KMS-11 (cell line): ENCODE results near the gene NRGN.

Source experiments
- H2AFZ ChIP-seq: fragments of 200-600 bp; sonication (generic); 2 replicates; pipeline ENCODE4 v1.6.1; 2016; ENCODE audit warnings: antibody characterized with exemption, mixed run types, low read depth
- H3K27ac ChIP-seq: fragments of 200-600 bp; sonication (generic); 2 replicates; pipeline ENCODE4 v1.6.1; 2016; ENCODE audit warnings: mild to moderate bottlenecking, mixed run types
- H3K27me3 ChIP-seq: fragments of 200-600 bp; sonication (generic); 2 replicates; pipeline ENCODE4 v1.6.1; 2017; ENCODE audit warnings: mild to moderate bottlenecking, low read depth, mixed run types, moderate library complexity; ENCODE audit not compliant: insufficient read depth
- H3K36me3 ChIP-seq: fragments of 200-600 bp; sonication (generic); 2 replicates; pipeline ENCODE4 v1.6.1; 2017; ENCODE audit warnings: mild to moderate bottlenecking, mixed run types; ENCODE audit not compliant: insufficient read depth
- H3K4me1 ChIP-seq: fragments of 200-600 bp; sonication (generic); 2 replicates; pipeline ENCODE4 v1.6.1; 2016; ENCODE audit warnings: mild to moderate bottlenecking, low read depth, mixed run types; ENCODE audit not compliant: poor library complexity, severe bottlenecking
- H3K4me2 ChIP-seq: fragments of 200-600 bp; sonication (generic); 2 replicates; pipeline ENCODE4 v1.7.0; 2016; ENCODE audit warnings: mild to moderate bottlenecking, mixed run types
- H3K4me3 ChIP-seq: fragments of 200-600 bp; sonication (generic); IDR thresholded peaks from 2 replicates; pipeline ENCODE4 v1.6.1; 2017; ENCODE audit warnings: low read depth, low read length, mixed read lengths; ENCODE audit not compliant: insufficient read depth
- H3K79me2 ChIP-seq: fragments of 200-600 bp; sonication (generic); 2 replicates; pipeline ENCODE4 v1.6.1; 2016; ENCODE audit warnings: low read depth, mixed run types; ENCODE audit not compliant: insufficient read depth
- H3K9ac ChIP-seq: fragments of 200-600 bp; sonication (generic); 2 replicates; pipeline ENCODE4 v1.6.1; 2016; ENCODE audit warnings: mild to moderate bottlenecking, mixed run types
- H4K20me1 ChIP-seq: fragments of 200-600 bp; sonication (generic); 2 replicates; pipeline ENCODE4 v1.6.1; 2016; ENCODE audit warnings: mild to moderate bottlenecking, mixed run types; ENCODE audit not compliant: insufficient read depth
- CTCF ChIP-seq: fragments of 200-600 bp; sonication (generic); conservative IDR thresholded peaks from 2 replicates; pipeline ENCODE4 v1.6.1; 2017; ENCODE audit warnings: low read depth, mild to moderate bottlenecking, antibody characterized with exemption, low read length, moderate library complexity, mixed read lengths

NRGN gene

GRCh38 chr11:124707829-124708228, 31.9 kb upstream of the NRGN start:
- H3K27me3 ChIP-seq: no peaks in the 10 kb centered on the region
- H2AFZ ChIP-seq: no peak overlapping the region
- H3K4me1 ChIP-seq: no peaks in the 10 kb centered on the region
- H3K9ac ChIP-seq: no peak overlapping the region
- no peaks in the 10 kb centered on the region for H3K36me3 ChIP-seq
- H3K27ac ChIP-seq: no peak overlapping the region
- H3K4me2 ChIP-seq: no peak overlapping the region
- TF ChIP-seq CTCF: no peak
- H3K79me2 ChIP-seq: no peaks in the 10 kb centered on the region
- no peak overlapping the region for H3K4me3 ChIP-seq
- no peaks in the 10 kb centered on the region for H4K20me1 ChIP-seq

- Histone ChIP-seq H3K9ac (no peak overlapping the region), H3K27me3 (no peaks in the 10 kb centered on the region), H3K79me2 (no peaks in the 10 kb centered on the region), H3K27ac (no peak overlapping the region), H3K4me2 (no peak overlapping the region), H3K36me3 (no peaks in the 10 kb centered on the region), H3K4me3 (no peak overlapping the region), H4K20me1 (no peaks in the 10 kb centered on the region), H3K4me1 (no peaks in the 10 kb centered on the region), H2AFZ (no peak overlapping the region)
- TF ChIP-seq CTCF: no peak
Observed at GRCh38 chr11:124712392-124712791, 27.4 kb upstream of the NRGN start.

GRCh38 chr11:124716591-124716990, 23.2 kb upstream of the NRGN start:
- H3K4me3 ChIP-seq: no peak overlapping the region
- no peak overlapping the region for H3K9ac ChIP-seq
- H4K20me1 ChIP-seq: no peaks in the 10 kb centered on the region
- no peak for TF ChIP-seq CTCF
- no peaks in the 10 kb centered on the region for H3K4me1 ChIP-seq
- no peak overlapping the region for H3K27ac ChIP-seq
- H3K4me2 ChIP-seq: no peak overlapping the region
- no peaks in the 10 kb centered on the region for H3K27me3 ChIP-seq
- no peak overlapping the region for H2AFZ ChIP-seq
- H3K36me3 ChIP-seq: no peaks in the 10 kb centered on the region
- H3K79me2 ChIP-seq: no peaks in the 10 kb centered on the region

- Histone ChIP-seq H4K20me1 (no peaks in the 10 kb centered on the region), H3K4me3 (no peak overlapping the region), H3K9ac (no peak overlapping the region), H2AFZ (no peak overlapping the region), H3K4me1 (no peaks in the 10 kb centered on the region), H3K27me3 (no peaks in the 10 kb centered on the region), H3K27ac (no peak overlapping the region), H3K4me2 (no peak overlapping the region), H3K36me3 (no peaks in the 10 kb centered on the region), H3K79me2 (no peaks in the 10 kb centered on the region)
- no peak for TF ChIP-seq CTCF
Observed at GRCh38 chr11:124717421-124717785, 22.3 kb upstream of the NRGN start.
